ENCODE data around the gene UBTD1.

The UBTD1 gene

DNA sequence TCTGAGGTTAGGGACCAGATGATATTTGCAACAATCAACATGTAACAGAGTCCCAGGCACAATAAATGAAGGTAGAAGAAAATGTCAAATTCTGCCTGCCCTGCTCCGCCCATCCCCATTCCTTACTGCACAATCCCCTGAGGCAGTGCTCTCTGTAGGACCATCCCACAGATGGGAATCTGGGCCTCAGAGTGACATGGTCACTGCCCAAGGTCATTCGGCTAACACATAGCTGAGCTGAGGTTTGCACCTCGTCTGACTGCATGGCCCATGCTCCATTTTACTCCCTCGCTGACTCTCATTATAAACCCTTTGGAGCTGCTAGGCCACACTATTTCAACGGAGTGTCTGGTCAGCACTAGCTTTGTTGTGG, 86.7 kb downstream of the UBTD1 start:
- Histone ChIP-seq H4K8ac (ENCODE audit: low read depth, low read length) (no peak overlapping the region), H4K91ac (ENCODE audit: low read depth, low read length, poor library complexity) (no peak overlapping the region), H3K36me3 (replicated peaks in 1 of 2; ENCODE audit: control insufficient read depth in 2 of 2, insufficient read depth in 2 of 2, low read length in 2 of 2) (no peaks in the 10 kb centered on the region)

GRCh38 chr10:97587183-97587582, 88.5 kb downstream of the UBTD1 start:
- Histone ChIP-seq H3K79me1 (ENCODE audit: low read depth, low read length) (peaks cover 1% of the 10 kb centered on the region), H2BK5ac (ENCODE audit: low read length) (no peak overlapping the region), H3K14ac (ENCODE audit: low read length) (no peak overlapping the region), H2BK15ac (ENCODE audit: low read length) (no peak overlapping the region), H3K9ac (ENCODE audit: low read depth, low read length, poor library complexity) (no peak overlapping the region), H2BK120ac (ENCODE audit: low read depth, low read length) (no peak overlapping the region), H3K4me2 (ENCODE audit: insufficient read depth, low read length, poor library complexity, severe bottlenecking) (no peak overlapping the region), H2BK12ac (ENCODE audit: low read length) (no peak overlapping the region), H3K36me3 (replicated peaks in 1 of 2; ENCODE audit: control insufficient read depth in 2 of 2, insufficient read depth in 2 of 2, low read length in 2 of 2) (no peaks in the 10 kb centered on the region), H3K4me1 (ENCODE audit: control insufficient read depth in 2 of 2, insufficient read depth in 1 of 2, low read depth in 1 of 2, low read length in 2 of 2) (peaks cover 0 to 8% of the 10 kb centered on the region in 2 donors), H3K4ac (ENCODE audit: low read length) (no peak overlapping the region), H4K8ac (ENCODE audit: low read depth, low read length) (no peak overlapping the region), H3K27me3 (ENCODE audit: control insufficient read depth in 3 of 3, insufficient read depth in 3 of 3, low read depth in 1 of 3, low read length in 3 of 3) (no peaks in the 10 kb centered on the region), H4K91ac (ENCODE audit: low read depth, low read length, poor library complexity) (no peak overlapping the region), H2AK5ac (ENCODE audit: low read depth, low read length) (no peak overlapping the region), H3K27ac (replicated peaks; ENCODE audit: low read length) (no peak overlapping the region), H3K9me3 (replicated peaks in 1 of 2; ENCODE audit: control insufficient read depth in 2 of 2, insufficient read depth in 1 of 2, low read depth in 1 of 2, low read length in 2 of 2) (no peaks in the 10 kb centered on the region), H3K23ac (ENCODE audit: low read depth, low read length, poor library complexity) (no peak overlapping the region), H3K4me3 (ENCODE audit: low read length in 2 of 2) (no peak overlapping the region), H3K18ac (ENCODE audit: low read length) (no peak overlapping the region), H2AFZ (ENCODE audit: low read length) (no peak overlapping the region)
- WGBS, 2 donors (ENCODE audit: extremely low coverage in 2 of 2, insufficient read length in 2 of 2, insufficient replicate concordance in 1 of 2), result no CpG with 5 or more reads among the region's 2 CpGs
- DNase-seq (ENCODE audit: low spot score), result no peak

More for the DNA sequence above, 86.7 kb downstream of the UBTD1 start:
- no peak overlapping the region for H3K18ac ChIP-seq (ENCODE audit: low read length)
- H3K4ac ChIP-seq (ENCODE audit: low read length), result no peak overlapping the region
- H2BK15ac ChIP-seq (ENCODE audit: low read length), result no peak overlapping the region
- no peak overlapping the region for H3K14ac ChIP-seq (ENCODE audit: low read length)
- no peak overlapping the region for H2BK12ac ChIP-seq (ENCODE audit: low read length)
- H3K9ac ChIP-seq (ENCODE audit: low read depth, low read length, poor library complexity), result no peak overlapping the region
- H3K23ac ChIP-seq (ENCODE audit: low read depth, low read length, poor library complexity), result no peak overlapping the region
- H3K4me2 ChIP-seq (ENCODE audit: insufficient read depth, low read length, poor library complexity, severe bottlenecking), result no peak overlapping the region
- H2BK120ac ChIP-seq (ENCODE audit: low read depth, low read length), result no peak overlapping the region
- H2BK5ac ChIP-seq (ENCODE audit: low read length), result no peak overlapping the region
- DNase-seq (ENCODE audit: low spot score), result no peak
- peaks cover under 1 to 8% of the 10 kb centered on the region in 2 donors for H3K4me1 ChIP-seq (ENCODE audit: control insufficient read depth in 2 of 2, insufficient read depth in 1 of 2, low read depth in 1 of 2, low read length in 2 of 2)
- no peak overlapping the region for H2AK5ac ChIP-seq (ENCODE audit: low read depth, low read length)
- no CpG with 5 or more reads among the region's 5 CpGs for WGBS, 2 donors (ENCODE audit: extremely low coverage in 2 of 2, insufficient read length in 2 of 2, insufficient replicate concordance in 1 of 2)
- peaks cover 1% of the 10 kb centered on the region for H3K79me1 ChIP-seq (ENCODE audit: low read depth, low read length)
- H3K27ac ChIP-seq (replicated peaks; ENCODE audit: low read length), result no peak overlapping the region
- peaks cover 0 to 3% (median 0%) of the 10 kb centered on the region in 3 experiments for H3K27me3 ChIP-seq (ENCODE audit: control insufficient read depth in 3 of 3, insufficient read depth in 3 of 3, low read depth in 1 of 3, low read length in 3 of 3)
- no peak overlapping the region for H2AFZ ChIP-seq (ENCODE audit: low read length)
- no peaks in the 10 kb centered on the region for H3K9me3 ChIP-seq (replicated peaks in 1 of 2; ENCODE audit: control insufficient read depth in 2 of 2, insufficient read depth in 1 of 2, low read depth in 1 of 2, low read length in 2 of 2)
- H3K4me3 ChIP-seq (ENCODE audit: low read length in 2 of 2), result no peak overlapping the region

- Histone ChIP-seq H4K91ac (ENCODE audit: low read depth, low read length, poor library complexity) (peak within 1 kb of the TSS; percentile 72), H3K9me3 (replicated peaks in 1 of 2; ENCODE audit: control insufficient read depth in 2 of 2, insufficient read depth in 1 of 2, low read depth in 1 of 2, low read length in 2 of 2) (no peaks in the 10 kb centered on the region), H3K4me2 (ENCODE audit: insufficient read depth, low read length, poor library complexity, severe bottlenecking) (no peak within 1 kb of the TSS), H2BK120ac (ENCODE audit: low read depth, low read length) (peak within 1 kb of the TSS; percentile 47), H3K14ac (ENCODE audit: low read length) (peak within 1 kb of the TSS; percentile 75), H3K23ac (ENCODE audit: low read depth, low read length, poor library complexity) (no peak within 1 kb of the TSS), H3K27me3 (ENCODE audit: control insufficient read depth in 3 of 3, insufficient read depth in 3 of 3, low read depth in 1 of 3, low read length in 3 of 3) (no peaks in the 10 kb centered on the region), H3K27ac (replicated peaks; ENCODE audit: low read length) (no peak within 1 kb of the TSS), H3K36me3 (replicated peaks in 1 of 2; ENCODE audit: control insufficient read depth in 2 of 2, insufficient read depth in 2 of 2, low read length in 2 of 2) (no peaks in the 10 kb centered on the region), H3K79me1 (ENCODE audit: low read depth, low read length) (peaks cover 1% of the 10 kb centered on the region), H4K8ac (ENCODE audit: low read depth, low read length) (no peak within 1 kb of the TSS), H2BK15ac (ENCODE audit: low read length) (no peak within 1 kb of the TSS), H3K18ac (ENCODE audit: low read length) (peak within 1 kb of the TSS; percentile 48), H3K9ac (ENCODE audit: low read depth, low read length, poor library complexity) (no peak within 1 kb of the TSS), H2BK12ac (ENCODE audit: low read length) (peak within 1 kb of the TSS; percentile 58), H2AK5ac (ENCODE audit: low read depth, low read length) (peak within 1 kb of the TSS; percentile 32), H3K4ac (ENCODE audit: low read length) (no peak within 1 kb of the TSS), H2AFZ (ENCODE audit: low read length) (no peak within 1 kb of the TSS), H2BK5ac (ENCODE audit: low read length) (no peak within 1 kb of the TSS), H3K4me1 (ENCODE audit: control insufficient read depth in 2 of 2, insufficient read depth in 1 of 2, low read depth in 1 of 2, low read length in 2 of 2) (peaks cover 0 to 4% of the 10 kb centered on the region in 2 donors), H3K4me3 (ENCODE audit: low read length in 2 of 2) (no peak within 1 kb of the TSS)
- no CpG with 5 or more reads among the region's 3 CpGs for WGBS, 2 donors (ENCODE audit: extremely low coverage in 2 of 2, insufficient read length in 2 of 2, insufficient replicate concordance in 1 of 2)
- no peak for DNase-seq (ENCODE audit: low spot score)
Observed at GRCh38 chr10:97589479-97589878, 90.8 kb downstream of the UBTD1 start, which contains the start of gene C10orf62. Gene C10orf62, plus strand, starts transcription at chr10:97589721. Its CDS starts 177 bp downstream, at chr10:97589898.

DNA sequence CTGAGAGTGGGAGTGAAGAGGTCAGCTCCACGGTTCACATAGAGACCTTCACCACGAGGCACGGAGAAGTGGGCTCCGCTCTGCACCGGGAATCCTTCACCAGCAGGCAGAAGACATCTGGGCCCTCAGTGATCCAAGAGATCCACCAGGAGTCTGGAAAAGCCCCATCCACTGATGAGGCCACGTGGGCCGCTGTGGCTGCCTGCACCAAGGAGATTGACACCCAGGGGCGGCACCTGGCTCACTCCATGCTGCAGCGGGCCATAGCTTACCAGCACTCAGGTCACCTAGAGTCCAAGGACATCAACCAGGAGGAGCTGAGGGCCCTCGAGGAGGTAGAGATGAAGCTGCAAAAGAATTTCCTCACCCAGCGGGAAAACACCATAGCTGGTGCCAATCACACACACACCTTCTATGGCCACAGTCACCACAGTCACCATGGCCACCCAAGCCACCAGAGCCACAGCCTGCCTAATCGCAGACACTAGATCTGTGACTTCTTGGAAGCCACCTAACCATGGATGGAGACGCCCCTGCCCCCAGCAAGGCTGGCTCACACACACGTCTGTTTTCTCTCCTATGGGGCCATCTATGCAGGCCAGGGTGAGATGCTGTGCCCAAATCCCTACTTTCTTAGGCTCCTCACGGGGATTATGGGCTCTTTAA, 91.5 kb downstream of the UBTD1 start:
- H3K79me1 ChIP-seq (ENCODE audit: low read depth, low read length), result peaks cover 1% of the 10 kb centered on the region
- WGBS, 2 donors (ENCODE audit: extremely low coverage in 2 of 2, insufficient read length in 2 of 2, insufficient replicate concordance in 1 of 2), result no CpG with 5 or more reads among the region's 15 CpGs
- H3K4me2 ChIP-seq (ENCODE audit: insufficient read depth, low read length, poor library complexity, severe bottlenecking), result no peak overlapping the region
- no peaks in the 10 kb centered on the region for H3K9me3 ChIP-seq (replicated peaks in 1 of 2; ENCODE audit: control insufficient read depth in 2 of 2, insufficient read depth in 1 of 2, low read depth in 1 of 2, low read length in 2 of 2)
- no peak for DNase-seq (ENCODE audit: low spot score)
- peaks cover 0 to 4% of the 10 kb centered on the region in 2 donors for H3K4me1 ChIP-seq (ENCODE audit: control insufficient read depth in 2 of 2, insufficient read depth in 1 of 2, low read depth in 1 of 2, low read length in 2 of 2)
- no peak overlapping the region for H4K8ac ChIP-seq (ENCODE audit: low read depth, low read length)
- H2AK5ac ChIP-seq (ENCODE audit: low read depth, low read length), result peak overlapping the region; percentile 32
- no peak overlapping the region for H2BK15ac ChIP-seq (ENCODE audit: low read length)
- H3K4ac ChIP-seq (ENCODE audit: low read length), result no peak overlapping the region
- no peak overlapping the region for H2AFZ ChIP-seq (ENCODE audit: low read length)
- H3K23ac ChIP-seq (ENCODE audit: low read depth, low read length, poor library complexity), result no peak overlapping the region
- H3K14ac ChIP-seq (ENCODE audit: low read length), result peak overlapping the region; percentile 75
- H3K27me3 ChIP-seq (ENCODE audit: control insufficient read depth in 3 of 3, insufficient read depth in 3 of 3, low read depth in 1 of 3, low read length in 3 of 3), result no peaks in the 10 kb centered on the region
- peak overlapping the region; percentile 58 for H2BK12ac ChIP-seq (ENCODE audit: low read length)
- no peak overlapping the region for H2BK5ac ChIP-seq (ENCODE audit: low read length)
- H3K18ac ChIP-seq (ENCODE audit: low read length), result peak overlapping the region; percentile 48
- no peak overlapping the region for H3K27ac ChIP-seq (replicated peaks; ENCODE audit: low read length)
- peak overlapping the region; percentile 72 for H4K91ac ChIP-seq (ENCODE audit: low read depth, low read length, poor library complexity)
- no peak overlapping the region for H3K9ac ChIP-seq (ENCODE audit: low read depth, low read length, poor library complexity)
- H3K36me3 ChIP-seq (replicated peaks in 1 of 2; ENCODE audit: control insufficient read depth in 2 of 2, insufficient read depth in 2 of 2, low read length in 2 of 2), result no peaks in the 10 kb centered on the region
- H2BK120ac ChIP-seq (ENCODE audit: low read depth, low read length), result peak overlapping the region; percentile 47
- no peak overlapping the region for H3K4me3 ChIP-seq (ENCODE audit: low read length in 2 of 2)
